Measurements from ENCODE around the gene HLA-E.
"Not testable (repeated sequence)": the region's sequence is repeated elsewhere in the genome, so short reads cannot be mapped to it uniquely, and the experiment has no call there.

The HLA-E gene

DNA sequence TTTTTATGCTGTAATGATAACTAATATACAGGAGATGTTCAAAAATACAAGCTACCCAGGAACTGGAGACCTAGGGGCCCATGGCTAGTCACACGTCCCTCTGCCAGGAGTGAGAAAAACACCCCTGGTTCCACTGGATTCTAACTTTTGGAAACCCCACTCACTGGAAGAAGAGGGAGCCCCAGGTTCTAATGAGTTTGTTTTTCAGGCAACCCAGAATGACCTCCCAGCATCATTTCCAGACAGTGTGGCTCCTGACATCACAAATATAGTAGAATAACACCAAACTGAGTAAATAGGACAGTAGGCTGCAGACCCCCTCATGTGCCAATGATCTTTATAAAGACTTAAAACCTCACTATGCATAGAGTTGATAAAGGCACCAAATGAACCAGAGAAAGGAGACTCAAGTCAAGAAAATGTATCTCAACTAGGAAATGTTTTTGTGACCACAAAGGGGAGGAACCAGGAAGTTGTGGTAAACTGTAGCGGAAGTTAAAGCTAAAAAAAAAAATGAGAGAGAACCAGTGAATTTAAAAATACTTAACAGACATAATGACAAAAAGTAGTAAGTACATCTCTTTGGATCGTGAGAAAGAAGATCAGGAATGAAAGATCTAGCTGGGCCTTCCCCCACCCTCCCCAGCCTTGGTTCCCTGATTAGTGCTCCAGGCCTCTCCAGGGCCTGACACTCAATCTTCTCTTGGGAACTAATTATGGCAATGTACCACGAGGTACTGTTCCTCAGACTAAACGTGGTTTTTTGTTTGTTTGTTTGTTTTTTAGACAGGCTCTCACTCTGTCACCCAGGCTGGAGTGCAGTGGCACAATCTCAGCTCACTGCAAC lies 19.8 kb downstream of the HLA-E start:
- DNase-seq, result peak; percentile 91

DNA sequence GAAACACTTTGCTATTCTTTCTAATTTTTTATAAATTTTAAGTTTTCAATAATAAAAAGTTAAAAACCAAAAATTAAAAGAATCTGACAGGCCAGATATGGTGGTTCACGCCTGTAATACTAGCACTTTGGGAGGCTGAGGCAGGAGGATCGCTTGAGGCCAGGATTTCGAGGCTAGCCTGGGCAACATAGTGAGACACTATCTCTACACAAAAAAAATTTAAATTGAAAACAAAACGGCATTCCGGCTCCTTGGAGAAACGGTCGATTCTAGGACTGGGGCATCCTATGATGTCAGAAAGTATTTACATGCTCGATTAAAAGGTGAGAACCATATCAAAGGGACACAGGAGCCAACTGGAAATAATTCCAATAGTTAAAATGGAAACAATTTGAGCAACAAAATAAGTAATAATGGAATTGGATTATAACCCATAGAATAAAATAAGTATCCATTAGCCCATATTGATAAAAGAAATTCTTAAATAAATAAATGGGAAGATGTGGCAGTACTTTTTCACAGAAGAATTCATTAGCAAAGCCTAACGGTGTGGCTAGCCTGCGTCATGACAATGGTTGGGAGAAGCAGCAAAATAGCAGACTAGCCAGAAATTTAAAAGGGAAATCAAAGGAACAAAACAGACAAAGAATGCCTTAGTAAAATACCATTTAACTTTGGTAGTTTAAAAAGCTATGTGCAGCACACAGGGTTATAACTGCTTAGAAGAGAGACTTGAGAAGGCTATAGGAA lies 21.3 kb downstream of the HLA-E start:
- DNase-seq, result no peak

DNA sequence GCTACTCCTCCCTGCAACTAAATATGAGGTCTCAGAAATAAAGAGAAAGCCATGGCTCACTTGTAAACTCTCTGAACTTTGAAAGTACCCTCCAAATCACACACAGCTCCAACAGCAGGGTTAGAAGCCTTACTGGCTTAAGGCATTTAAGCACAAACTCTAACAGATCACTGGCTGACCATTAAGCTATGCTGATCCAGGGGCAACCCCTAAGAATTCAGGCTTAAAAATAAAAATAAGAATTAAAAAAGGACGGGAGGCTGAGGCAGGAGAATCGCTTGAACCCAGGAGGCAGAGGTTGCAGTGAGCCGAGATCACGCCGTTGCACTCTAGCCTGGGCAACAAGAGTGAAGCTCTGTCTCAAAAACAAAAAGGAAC lies 21.8 kb downstream of the HLA-E start:
- DNase-seq, result no peak

DNA sequence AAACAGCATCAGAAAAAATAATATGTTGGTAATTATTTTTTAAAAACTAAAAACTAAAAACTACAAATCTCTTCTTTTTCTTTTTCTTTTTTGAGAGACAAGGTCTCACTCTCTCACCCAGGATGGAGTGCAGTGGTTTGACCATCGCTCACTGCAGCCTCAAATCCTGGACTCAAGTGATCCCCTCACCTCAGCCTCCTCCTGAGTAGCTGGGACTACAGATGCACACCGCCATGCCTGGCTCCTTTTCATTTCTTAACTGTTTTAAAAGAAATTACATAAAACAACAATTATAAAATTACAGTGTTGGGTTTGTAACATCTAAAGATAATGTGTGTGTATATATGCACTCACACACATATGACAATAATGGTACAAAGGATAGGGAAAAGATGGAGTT lies 24.1 kb downstream of the HLA-E start:
- no peak for DNase-seq

DNA sequence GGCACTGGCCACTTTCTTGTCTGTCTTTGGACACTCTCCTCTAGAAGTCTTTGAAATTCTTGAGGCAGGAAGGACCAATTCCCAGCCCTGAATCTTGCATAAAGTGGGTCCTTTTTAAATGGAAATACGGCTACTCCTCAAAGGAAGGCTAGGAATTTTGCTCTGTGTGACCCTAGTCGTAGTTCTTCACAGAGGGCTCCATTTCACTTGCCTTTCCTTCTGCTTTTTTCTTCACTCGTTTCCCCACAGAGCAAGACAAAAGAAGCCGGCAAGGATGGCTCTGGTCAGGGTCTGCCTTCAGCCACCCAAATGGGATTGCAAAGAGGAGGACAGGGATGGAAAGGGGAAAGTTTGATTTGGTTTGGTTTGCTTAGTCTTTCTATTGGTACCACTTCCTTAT lies 25.8 kb downstream of the HLA-E start:
- DNase-seq, result no peak

DNA sequence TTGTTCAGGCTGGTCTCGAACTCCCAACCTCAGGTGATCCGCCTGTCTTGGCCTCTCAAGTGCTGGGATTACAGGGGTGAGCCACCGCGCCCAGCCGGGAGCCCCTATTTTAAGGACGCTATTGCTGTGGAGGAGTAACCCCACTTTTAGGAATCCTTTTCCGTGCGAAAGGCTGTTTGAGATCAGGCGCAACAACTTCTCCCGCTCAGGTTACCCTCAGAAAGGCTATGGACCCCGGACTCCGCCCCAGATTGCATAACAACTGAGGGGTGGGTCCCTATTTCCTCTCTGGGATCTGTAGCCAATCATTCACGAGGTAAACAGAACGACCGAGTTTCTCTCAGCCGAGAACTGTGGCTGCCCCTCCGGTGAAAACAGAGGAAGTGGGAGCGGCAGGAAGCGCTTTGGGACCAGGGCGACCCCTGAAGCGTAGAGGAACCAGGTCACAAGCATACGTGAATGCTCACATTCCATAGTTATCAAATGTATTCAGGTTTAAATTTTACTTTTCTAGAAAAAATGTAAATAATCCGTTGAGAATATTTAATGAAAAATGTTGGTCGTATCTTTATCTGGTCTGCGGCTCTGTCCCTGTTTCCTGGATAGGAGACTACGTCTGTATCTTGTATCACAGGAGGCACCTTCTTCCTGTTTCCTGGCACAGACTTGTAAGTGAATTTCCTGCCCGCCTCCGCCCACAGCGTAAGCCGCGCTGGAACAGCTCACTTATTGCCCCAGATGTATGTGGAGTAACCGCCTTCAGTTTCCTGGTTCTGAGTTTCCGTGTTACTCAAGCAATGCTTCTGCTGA lies 26.8 kb downstream of the HLA-E start:
- DNase-seq, result peak; percentile 99

DNA sequence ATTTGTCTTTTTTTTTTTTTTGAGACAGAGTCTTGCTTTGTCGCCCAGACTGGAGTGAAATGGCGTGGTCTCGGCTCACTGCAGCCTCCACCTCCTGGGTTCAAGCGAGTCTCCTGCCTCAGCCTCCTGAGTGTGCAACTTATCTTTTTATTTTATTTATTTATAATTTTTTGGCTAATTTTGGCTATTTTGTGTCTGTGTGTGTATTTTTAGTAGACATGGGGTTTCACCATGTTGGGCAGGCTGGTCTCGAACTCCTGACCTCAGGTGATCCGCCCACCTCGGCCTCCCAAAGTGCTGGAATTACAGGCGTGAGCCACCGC lies 27.4 kb downstream of the HLA-E start:
- not testable (repeated sequence) for DNase-seq

DNA sequence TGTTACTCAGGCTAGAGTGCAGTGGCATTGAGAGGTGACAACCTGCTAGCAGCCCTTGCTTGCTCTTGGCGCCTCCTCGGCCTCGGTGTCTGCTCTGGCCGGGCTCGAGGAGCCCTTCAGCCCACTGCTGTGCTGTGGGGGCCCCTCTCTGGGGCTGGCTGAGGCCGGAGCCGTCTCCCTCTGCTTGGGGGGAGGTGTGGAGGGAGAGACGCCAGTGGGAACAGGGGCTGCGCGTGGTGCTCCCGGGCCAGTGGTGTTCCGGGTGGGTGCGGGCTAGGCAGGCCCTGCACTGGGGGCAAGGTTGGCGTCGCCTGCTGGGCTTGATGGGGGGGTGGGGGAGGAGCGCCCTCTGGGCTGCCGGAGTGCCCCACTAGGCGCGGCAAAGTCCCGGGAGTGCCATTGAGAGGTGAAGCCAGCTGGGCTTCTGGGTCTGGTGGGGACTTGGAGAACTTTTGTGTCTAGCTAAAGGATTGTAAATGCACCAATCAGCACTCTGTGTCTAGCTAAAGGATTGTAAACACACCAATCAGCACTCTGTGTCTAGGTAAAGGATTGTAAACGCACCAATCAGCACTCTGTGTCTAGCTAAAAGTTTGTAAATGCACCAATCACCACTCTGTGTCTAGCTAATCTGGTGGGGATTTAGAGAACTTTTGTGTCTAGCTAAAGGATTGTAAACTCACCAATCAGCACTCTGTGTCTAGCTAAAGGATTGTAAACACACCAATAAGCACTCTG lies 28.6 kb downstream of the HLA-E start:
- DNase-seq, result not testable (repeated sequence)

DNA sequence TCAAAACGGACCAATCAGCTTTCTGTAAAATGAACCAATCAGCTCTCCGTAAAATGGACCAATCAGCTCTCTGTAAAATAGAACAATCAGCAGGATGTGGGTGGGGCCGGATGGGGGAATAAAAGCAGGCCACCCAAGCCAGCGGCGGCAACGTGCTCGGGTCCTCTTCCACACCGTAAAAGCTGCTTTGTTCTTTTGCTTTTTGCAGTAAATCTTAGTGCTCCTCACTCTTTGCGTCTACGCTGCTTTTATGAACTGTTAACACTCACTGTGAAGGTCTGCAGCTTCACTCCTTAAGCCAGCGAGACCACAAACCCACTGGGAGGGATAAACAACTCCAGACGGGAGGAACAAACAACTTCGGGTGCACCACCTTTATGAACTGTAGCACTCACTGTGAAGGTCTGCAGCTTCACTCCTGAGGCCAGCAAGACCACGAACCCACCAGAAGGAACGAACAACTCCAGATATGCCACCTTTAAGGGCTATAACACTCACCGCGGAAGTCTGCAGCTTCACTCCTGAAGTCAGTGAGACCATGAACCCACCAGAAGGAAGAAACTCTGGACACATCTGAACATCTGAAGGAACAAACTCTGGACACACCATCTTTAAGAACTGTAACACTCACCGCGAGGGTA lies 29.3 kb downstream of the HLA-E start:
- peak; percentile 46 for DNase-seq

DNA sequence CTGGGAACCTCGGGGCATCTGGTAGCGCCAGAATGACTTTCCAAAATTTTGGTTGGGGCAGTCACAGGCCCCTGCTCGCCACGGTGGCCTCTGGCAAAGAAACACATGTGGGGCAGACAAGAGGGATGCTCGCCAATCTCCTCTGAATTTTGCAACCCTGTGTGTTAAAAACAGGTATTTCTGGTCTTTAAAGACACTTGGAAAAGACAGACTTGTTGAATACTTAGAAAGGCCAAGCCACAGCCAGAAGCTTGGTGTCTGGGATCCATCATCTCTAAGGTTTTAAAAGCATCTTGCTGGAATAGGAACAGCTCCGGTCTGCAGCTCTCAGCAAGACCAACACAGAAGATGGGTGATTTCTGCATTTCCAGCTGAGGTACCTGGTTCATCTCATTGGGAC lies 31.2 kb downstream of the HLA-E start:
- DNase-seq, result no peak

DNA sequence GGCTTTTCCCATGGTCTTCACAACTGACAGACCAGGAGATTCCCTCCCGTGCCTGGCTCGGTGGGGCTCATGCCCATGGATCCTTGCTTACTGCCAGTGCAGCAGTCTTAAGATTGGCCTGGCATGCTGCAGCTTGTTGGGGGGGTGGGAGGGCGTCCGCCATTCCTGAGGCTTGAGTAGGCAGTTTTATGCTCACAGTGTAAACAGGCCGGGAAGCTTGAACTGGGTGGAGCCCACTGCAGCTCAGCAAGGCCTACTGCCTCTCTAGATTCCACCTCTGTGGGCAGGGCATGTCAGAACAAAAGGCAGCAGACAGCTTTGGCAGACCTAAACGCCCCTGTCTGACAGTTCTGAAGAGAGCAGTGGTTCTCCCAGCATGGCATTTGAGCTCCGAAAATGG lies 31.8 kb downstream of the HLA-E start:
- not testable (repeated sequence) for DNase-seq

DNA sequence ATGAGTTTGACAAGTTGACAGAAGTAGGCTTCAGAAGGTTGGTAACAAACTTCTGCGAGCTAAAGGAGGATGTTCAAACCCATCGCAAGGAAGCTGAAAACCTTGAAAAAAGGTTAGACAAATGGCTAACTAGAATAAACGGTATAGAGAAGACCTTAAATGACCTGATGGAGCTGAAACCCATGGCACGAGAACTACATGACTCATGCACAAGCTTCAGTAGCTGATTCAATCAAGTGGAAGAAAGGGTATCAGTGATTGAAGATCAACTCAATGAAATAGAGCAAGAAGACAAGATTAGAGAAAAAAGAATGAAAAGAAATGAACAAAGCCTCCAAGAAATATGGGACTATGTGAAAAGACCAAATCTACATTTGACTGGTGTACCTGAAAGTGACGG lies 32.6 kb downstream of the HLA-E start:
- DNase-seq, result not testable (repeated sequence)

DNA sequence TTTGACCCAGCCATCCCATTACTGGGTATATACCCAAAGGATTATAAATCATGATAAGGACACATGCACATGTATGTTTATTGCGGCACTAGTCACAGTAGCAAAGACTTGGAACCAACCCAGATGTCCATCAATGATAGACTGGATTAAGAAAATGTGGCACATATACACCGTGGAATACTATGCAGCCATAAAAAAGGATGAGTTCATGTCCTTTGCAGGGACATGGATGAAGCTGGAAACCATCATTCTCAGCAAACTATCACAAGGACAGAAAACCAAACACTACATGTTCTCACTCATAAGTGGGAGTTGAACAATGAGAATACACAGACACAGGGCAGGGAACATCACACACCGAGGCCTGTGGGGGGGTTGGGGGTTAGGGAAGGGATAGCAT lies 37.1 kb downstream of the HLA-E start:
- DNase-seq, result not testable (repeated sequence)

DNA sequence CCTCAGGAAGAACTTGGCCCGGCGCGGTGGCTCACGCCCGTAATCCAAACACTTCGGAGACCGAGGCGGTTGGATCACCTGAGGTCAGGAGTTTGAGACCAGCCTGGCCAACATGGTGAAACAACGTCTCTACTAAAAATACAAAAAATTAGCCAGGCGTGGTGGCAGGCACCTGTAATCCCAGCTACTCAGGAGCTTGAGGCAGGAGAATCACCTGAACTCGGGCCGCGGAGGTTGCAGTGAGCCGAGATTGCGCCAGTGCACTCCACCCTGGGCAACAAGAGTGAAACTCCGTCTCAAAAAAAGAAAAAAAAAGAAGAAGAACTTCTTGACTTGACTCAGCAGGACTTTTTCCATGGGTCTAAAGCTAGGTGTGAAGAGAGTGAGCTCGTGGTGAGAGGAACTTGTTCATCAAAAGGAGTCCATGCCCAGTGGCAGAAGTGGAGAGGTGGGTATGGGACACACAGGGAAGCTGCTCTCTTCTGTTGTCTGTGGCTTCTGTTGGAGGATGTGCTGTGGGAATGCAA lies 40.1 kb downstream of the HLA-E start:
- DNase-seq, result peak; percentile 28

DNA sequence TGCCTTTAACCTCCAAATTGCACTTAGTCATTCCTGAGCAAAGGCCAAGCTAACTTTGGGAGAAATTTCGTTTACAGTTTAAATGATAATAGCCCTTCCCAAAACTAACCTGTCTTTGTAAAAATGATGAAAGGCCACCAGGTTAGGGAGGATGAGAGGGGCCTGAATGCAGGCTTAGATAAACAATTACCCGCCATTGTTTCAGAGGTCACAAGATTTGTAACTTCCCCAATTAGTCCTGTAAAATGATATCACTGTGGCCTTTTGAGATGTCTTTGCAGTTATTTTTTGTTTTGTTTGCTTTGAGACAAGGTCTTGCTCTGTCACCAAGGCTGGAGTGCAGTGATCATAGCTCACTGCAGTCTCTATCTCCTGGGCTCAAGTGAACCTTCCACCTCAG lies 40.7 kb downstream of the HLA-E start:
- peak; percentile 63 for DNase-seq

DNA sequence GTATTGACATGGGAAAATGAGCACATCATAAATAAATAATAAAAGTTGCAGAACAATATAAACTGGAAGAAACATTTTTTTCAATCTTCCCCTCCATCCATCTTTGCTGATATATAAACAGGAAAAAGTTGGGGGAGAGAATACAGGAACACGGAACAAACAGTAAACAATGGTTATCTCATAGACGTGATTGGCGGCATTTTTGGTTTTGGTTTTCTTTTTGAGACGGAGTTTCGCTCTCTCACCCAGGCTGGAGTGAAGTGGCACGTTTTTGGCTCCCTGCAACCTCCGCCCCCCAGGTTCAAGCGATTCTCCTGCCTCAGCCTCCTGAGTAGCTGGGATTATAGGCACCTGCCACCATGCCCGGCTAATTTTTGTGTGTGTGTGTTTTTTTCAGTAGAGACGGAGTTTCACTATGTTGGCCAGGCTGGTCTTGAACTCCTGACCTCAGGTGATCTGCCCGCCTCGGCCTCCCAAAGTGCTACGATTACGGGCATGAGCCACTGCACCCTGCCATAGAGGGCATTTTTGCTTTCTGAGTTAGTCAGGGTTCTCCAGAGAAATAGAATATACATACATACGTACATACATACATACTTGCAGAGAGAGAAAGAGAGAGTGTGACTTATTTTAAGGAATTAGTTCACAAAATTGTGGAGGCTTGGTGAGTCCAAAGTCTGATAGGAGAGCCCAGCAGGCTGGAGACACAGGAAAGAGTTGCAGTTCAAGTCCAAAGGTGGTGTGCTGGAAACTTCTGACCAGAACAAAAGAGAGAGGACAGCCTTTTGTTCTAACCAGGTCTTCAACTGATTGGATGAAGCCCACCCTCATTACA lies 44.4 kb downstream of the HLA-E start:
- DNase-seq, result no peak

DNA sequence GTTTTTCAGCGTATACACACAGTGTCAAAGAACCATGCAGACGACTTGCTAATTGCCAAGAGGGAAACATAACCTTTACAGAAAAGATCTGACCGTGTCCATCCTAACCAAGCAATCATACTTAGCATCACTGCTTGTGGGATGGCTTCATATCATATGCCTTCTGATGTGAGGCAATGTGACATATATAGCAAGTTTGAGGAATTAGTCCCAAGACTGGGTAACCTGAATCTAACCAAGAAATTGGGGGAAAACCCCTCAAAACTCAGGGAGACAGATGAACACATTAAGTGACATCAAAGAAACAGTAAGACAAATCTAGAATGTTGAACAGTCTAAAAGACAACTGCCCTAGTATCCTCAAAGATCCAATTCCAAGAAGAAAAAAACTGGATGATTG lies 48.6 kb downstream of the HLA-E start:
- DNase-seq, result no peak

DNA sequence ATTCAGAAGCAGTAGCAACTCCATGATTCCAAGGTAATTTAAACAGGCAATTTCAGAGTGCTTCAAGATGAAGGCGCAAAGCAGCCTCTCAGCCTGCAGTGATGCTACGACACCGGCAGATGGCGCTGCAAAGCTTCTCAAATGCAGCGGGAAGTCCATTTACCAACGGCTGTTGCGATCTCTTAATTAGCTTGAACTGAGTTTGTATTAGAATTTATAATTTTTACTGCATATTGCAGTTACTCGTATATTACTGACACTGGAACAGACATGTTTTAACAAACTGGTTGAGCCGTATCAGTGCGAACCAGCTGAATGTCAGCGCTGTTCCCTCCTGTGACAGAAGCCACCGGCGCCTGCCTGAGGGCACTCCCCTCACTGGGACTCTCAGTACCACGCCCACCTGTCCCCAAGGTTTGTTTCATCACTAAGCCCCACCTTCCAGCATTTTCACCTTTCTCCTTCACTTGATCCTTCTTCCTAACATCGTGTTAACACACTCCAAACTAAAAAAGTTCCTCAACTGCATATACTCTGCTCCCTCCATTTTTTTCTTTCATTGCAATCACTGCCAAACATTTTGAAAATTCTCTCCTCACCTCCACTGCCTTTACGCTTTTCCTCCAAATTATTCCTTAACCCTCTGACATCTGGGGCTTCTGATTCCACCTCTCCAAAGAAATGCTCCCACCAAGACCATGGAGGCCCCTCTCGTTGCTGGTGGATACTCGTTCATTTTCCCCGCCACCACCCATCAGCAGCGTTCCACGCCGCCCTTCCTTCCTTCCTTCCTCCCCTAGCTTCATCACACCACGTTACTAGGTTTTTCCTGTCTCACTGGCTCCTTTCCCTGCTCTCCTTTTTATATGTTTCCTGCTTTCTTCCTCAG lies 52.5 kb downstream of the HLA-E start:
- peak; percentile 92 for DNase-seq

DNA sequence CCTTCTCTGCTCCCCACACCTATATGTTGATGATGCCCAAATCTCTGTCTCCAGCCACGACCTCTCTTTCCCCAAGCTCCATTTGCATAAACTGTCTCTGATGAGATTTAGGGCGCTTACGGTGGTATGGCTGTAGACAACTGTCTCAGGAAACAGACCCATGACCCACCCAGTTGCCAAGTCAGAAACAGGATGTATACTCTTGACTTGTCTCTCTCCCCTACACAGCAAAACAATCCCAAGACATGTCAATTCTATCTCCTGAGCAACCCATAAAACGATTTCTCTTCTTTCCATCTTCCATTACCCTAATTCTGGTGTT lies 53.1 kb downstream of the HLA-E start:
- no peak for DNase-seq

DNA sequence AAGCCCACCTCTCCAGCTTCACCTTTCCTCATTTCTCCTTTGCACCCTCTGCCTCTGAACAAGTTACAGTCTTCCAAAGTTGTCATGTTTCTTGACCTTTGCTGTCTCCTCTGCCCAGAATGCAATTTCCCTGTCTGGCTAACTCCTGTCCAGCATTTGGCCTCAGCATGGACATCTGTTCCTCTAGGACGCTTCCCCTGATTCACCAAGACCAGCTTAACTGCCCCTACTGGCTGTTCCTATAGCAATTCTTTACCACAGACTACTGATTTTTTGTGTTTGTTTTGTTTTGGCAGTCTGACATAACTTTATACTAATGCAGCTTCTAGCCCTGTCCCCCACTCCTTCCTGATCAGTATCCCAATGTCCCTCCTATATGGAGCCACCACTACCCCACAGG lies 53.6 kb downstream of the HLA-E start:
- DNase-seq, result no peak

All from hematopoietic multipotent progenitor cell treated with erythropoietin and hydrocortisone succinate and interleukin-3 and kit ligand, for 4 days (in vitro differentiated cells).